ENCODE data around the gene DICER1.
"Not testable (repeated sequence)": the region's sequence is repeated elsewhere in the genome, so short reads cannot be mapped to it uniquely, and the experiment has no call there.

DICER1 gene, protein sequence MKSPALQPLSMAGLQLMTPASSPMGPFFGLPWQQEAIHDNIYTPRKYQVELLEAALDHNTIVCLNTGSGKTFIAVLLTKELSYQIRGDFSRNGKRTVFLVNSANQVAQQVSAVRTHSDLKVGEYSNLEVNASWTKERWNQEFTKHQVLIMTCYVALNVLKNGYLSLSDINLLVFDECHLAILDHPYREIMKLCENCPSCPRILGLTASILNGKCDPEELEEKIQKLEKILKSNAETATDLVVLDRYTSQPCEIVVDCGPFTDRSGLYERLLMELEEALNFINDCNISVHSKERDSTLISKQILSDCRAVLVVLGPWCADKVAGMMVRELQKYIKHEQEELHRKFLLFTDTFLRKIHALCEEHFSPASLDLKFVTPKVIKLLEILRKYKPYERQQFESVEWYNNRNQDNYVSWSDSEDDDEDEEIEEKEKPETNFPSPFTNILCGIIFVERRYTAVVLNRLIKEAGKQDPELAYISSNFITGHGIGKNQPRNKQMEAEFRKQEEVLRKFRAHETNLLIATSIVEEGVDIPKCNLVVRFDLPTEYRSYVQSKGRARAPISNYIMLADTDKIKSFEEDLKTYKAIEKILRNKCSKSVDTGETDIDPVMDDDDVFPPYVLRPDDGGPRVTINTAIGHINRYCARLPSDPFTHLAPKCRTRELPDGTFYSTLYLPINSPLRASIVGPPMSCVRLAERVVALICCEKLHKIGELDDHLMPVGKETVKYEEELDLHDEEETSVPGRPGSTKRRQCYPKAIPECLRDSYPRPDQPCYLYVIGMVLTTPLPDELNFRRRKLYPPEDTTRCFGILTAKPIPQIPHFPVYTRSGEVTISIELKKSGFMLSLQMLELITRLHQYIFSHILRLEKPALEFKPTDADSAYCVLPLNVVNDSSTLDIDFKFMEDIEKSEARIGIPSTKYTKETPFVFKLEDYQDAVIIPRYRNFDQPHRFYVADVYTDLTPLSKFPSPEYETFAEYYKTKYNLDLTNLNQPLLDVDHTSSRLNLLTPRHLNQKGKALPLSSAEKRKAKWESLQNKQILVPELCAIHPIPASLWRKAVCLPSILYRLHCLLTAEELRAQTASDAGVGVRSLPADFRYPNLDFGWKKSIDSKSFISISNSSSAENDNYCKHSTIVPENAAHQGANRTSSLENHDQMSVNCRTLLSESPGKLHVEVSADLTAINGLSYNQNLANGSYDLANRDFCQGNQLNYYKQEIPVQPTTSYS (N-terminal part only)

DNA sequence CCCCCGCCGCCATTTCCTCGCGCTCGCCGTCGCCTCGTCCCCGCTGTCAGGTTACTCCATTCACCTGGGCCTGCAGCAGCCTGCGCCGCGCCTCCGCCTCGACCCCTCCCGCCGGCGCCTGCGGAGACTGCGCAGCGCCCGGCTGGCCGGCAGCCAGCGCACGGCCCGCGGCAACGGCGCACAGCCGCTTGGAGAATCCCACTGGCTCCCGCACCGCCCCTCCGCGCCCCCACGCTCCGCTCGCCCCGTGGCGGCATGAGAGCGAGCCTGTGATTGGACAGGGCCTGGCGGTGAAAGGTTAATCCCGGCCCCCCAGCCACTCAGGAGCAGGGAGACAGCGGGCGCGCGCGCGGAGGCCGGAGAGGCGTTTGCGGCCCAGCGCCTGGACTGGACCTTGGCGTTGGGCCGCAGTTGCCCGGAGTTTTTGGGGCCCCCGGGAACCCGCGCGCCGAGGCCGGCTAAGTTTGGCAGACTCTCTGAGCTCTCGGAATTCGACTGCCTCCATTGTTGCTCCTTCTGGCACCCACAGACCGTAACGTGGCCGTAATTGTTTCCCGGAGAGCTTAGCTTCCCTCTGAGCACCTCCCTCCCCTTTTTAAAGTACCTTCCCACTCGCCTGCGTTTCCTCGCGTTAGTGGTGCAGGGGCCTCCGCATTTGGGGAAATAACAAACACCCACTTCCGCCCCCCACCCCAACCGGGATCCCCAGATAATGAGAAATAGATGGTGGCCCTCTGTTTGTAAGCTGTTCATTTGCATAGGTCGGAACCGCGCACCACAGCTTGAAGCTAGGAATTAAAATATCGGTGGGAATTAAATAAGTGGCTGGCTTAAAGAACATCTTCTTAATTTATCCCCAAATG, at the start of gene DICER1:
Gene DICER1 (minus strand): TSS at position 203 of the 863 bp plus-strand sequence. CDS start 24,071 bp downstream, outside the sequence.
- no peaks in the 10 kb centered on the region for H3K27me3 Mint-ChIP-seq (ENCODE audit: low read depth)
- H3K4me1 Mint-ChIP-seq, result peaks cover 43% of the 10 kb centered on the region
- peak within 1 kb of the TSS; percentile 93 to 99 (median 97) for H3K4me3 Mint-ChIP-seq
- peaks cover 4% of the 10 kb centered on the region for H3K36me3 Mint-ChIP-seq (ENCODE audit: low read depth)
- H3K9me3 Mint-ChIP-seq, result no peaks in the 10 kb centered on the region
- TF ChIP-seq, protein P1, sequence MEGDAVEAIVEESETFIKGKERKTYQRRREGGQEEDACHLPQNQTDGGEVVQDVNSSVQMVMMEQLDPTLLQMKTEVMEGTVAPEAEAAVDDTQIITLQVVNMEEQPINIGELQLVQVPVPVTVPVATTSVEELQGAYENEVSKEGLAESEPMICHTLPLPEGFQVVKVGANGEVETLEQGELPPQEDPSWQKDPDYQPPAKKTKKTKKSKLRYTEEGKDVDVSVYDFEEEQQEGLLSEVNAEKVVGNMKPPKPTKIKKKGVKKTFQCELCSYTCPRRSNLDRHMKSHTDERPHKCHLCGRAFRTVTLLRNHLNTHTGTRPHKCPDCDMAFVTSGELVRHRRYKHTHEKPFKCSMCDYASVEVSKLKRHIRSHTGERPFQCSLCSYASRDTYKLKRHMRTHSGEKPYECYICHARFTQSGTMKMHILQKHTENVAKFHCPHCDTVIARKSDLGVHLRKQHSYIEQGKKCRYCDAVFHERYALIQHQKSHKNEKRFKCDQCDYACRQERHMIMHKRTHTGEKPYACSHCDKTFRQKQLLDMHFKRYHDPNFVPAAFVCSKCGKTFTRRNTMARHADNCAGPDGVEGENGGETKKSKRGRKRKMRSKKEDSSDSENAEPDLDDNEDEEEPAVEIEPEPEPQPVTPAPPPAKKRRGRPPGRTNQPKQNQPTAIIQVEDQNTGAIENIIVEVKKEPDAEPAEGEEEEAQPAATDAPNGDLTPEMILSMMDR (IDR thresholded peaks at IDR 0.05; ENCODE audit: unreplicated experiment in 3 of 3), result no peak
- peak within 1 kb of the TSS; percentile 100 for H3K27ac Mint-ChIP-seq

DNA sequence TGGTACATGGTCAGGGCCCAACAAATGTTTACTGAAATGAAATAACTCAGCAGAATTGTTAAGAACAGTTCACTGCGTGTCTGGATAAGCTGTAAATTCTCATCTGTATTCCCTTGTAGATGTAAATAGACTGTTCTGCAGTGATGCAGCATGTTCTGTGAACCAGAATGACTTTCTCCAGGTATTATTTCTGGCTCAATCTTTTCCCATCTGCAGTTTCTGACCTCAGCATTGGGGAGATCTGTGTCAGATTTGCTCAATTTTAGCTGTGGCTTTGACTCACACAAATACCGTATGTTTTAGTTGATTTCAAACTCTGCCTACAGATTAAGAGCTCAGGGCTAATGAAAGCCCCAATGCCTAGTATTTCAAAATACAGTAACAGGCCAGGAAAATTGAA, 49.2 kb upstream of the DICER1 start:
- peaks cover 42% of the 10 kb centered on the region for H3K36me3 Mint-ChIP-seq (ENCODE audit: low read depth)
- H3K4me1 Mint-ChIP-seq, result peaks cover 9% of the 10 kb centered on the region
- H3K27me3 Mint-ChIP-seq (ENCODE audit: low read depth), result no peaks in the 10 kb centered on the region
- H3K9me3 Mint-ChIP-seq, result peaks cover 12% of the 10 kb centered on the region
- no peak overlapping the region for H3K4me3 Mint-ChIP-seq
- no peak overlapping the region for H3K27ac Mint-ChIP-seq
- TF ChIP-seq, protein P1 (IDR thresholded peaks at IDR 0.05; ENCODE audit: unreplicated experiment in 3 of 3), result no peak

DNA sequence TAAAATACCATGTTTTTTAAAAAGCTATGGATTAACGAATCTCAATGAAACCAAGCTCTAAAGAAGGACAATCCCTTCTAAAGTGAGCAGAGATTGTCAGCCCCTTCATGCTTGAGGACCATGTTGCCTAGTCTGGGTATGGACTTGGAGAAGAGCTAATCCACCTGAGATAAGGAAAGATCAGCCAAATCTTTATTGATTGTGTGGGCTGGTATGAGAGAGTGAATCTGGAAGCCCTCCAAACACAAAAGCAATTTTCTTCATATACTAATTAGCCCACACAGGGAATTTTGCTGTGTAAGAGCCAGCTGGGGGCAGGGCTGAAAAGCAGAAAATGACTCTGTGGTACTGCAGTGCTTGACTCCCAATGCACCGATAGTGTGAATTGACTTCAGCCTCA, 47.4 kb upstream of the DICER1 start:
- Mint-ChIP-seq H3K36me3 (ENCODE audit: low read depth) (peaks cover 45% of the 10 kb centered on the region), H3K27ac (no peak overlapping the region), H3K9me3 (peaks cover 12% of the 10 kb centered on the region), H3K27me3 (ENCODE audit: low read depth) (peaks cover 7% of the 10 kb centered on the region), H3K4me3 (no peak overlapping the region), H3K4me1 (peaks cover 18% of the 10 kb centered on the region)
- TF ChIP-seq, protein P1 (IDR thresholded peaks at IDR 0.05; ENCODE audit: unreplicated experiment in 3 of 3), result no peak

DNA sequence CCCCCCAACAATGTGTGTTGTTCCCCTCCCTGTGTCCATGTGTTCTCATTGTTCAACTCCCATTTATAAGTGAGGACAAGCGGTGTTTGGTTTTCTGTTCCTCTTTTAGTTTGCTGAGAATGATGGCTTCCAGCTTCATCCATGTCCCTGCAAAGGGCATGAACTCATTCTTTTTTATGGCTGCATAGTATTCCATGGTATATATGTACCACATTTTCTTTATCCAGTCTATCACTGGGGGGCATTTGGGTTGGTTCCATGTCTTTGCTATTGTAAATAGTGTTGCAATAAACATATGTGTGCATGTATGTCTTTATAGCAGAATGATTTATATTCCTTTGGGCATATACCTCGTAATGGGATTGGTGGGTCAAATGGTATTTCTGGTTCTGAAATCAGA, 44.4 kb upstream of the DICER1 start:
- H3K4me3 Mint-ChIP-seq; H3K27me3 Mint-ChIP-seq (ENCODE audit: low read depth); H3K27ac Mint-ChIP-seq: not testable (repeated sequence)
- Mint-ChIP-seq H3K36me3 (ENCODE audit: low read depth) (peaks cover 44% of the 10 kb centered on the region), H3K4me1 (peaks cover 12% of the 10 kb centered on the region), H3K9me3 (peaks cover 12% of the 10 kb centered on the region)

DNA sequence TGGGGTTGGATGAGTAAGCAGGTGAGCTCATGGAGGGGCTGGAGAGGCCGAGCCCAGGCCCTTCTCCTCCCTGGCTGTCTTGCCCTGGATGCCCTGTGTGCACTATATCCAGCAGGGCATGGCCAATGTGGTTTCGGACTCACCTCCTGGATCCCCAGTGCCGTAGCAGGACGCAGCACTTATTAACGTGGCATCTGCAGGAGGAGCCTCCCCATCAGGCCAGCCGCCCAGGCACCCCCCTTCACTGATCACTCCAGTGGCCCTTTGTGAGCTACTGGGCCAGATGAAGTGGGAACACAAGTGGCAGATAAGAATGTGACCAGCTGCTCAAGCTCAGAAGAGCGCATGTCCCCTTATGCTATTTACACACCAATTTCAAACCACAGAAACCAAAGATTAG, 43.1 kb upstream of the DICER1 start:
- H3K27ac Mint-ChIP-seq, result peak overlapping the region in 2 of 3 experiments; percentile 31
- TF ChIP-seq, protein P1 (IDR thresholded peaks at IDR 0.05; ENCODE audit: unreplicated experiment in 3 of 3), result no peak
- peak overlapping the region in 1 of 3 experiments; percentile 20 for H3K4me3 Mint-ChIP-seq
- peaks cover 34% of the 10 kb centered on the region for H3K36me3 Mint-ChIP-seq (ENCODE audit: low read depth)
- H3K9me3 Mint-ChIP-seq, result peaks cover 12% of the 10 kb centered on the region
- peaks cover 9% of the 10 kb centered on the region for H3K4me1 Mint-ChIP-seq
- H3K27me3 Mint-ChIP-seq (ENCODE audit: low read depth), result peaks cover 14% of the 10 kb centered on the region

All from nephron (organoid).